GM19455 (cell line): ENCODE measurements around the gene S1PR4.
"Not testable (repeated sequence)": the region's sequence is repeated elsewhere in the genome, so short reads cannot be mapped to it uniquely, and the experiment has no call there.

Experiments
- ATAC-seq: cut with Tn5 transposase; IDR thresholded peaks from one replicate; pipeline ENCODE4 v1.9.1; 2021; ENCODE audit not compliant: unreplicated experiment

S1PR4 gene

DNA sequence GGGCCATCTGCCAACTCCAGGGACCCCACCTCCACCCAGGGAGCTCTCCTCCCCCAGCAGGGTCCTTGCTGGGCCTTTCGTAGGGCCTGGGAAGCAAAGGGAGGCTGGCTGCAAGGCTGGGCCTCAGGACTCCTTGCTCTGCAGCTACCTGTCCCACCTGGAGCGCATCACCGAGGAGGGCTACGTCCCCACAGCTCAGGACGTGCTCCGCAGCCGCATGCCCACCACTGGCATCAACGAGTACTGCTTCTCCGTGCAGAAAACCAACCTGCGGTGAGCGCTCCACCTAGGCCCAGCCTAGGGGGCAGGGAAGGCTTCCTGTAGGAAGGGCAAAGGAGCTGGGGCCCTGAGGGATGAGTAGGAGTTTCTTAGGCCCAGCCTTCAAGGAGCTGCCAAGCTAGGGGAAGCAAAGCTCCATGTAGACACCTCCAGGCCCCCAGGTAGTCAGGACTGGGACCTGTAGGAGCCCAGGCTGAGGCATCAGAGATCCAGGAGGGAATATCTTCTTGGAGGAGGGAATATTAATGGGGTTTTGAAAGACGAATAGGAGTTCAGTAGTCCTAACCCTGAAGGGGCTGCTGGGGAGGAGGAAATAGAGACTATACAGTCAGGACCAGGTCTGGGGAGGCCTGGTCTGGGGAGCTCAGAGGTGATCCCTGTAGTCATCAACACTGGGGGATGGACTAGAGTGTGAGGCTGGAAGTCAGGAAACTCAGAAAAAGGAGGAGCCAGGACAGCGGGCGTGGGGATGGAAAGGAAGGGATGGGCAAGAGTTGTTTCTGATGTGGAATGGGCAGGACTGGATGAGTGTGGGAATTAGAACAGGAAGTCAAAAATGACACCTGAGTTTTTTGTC, 26.8 kb upstream of the S1PR4 start:
- no peak for ATAC-seq

DNA sequence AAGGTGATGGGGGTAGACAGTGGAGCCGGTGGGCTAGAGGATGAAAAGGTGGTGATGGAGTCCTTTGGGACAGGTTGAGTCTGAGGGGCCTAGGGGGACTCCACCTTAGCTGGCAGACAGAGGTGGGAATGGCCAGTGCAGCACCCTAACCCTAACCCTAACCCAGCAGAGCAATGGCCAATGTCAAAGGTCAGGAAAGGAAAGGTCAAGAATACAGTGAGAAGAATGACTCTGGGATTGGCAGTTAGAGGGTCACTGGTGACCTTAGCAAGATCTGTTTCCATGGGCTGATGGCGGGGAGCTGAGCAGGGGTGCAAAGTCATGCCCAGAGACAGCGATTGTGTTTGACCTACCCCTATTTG, 26.2 kb upstream of the S1PR4 start:
- no peak for ATAC-seq

DNA sequence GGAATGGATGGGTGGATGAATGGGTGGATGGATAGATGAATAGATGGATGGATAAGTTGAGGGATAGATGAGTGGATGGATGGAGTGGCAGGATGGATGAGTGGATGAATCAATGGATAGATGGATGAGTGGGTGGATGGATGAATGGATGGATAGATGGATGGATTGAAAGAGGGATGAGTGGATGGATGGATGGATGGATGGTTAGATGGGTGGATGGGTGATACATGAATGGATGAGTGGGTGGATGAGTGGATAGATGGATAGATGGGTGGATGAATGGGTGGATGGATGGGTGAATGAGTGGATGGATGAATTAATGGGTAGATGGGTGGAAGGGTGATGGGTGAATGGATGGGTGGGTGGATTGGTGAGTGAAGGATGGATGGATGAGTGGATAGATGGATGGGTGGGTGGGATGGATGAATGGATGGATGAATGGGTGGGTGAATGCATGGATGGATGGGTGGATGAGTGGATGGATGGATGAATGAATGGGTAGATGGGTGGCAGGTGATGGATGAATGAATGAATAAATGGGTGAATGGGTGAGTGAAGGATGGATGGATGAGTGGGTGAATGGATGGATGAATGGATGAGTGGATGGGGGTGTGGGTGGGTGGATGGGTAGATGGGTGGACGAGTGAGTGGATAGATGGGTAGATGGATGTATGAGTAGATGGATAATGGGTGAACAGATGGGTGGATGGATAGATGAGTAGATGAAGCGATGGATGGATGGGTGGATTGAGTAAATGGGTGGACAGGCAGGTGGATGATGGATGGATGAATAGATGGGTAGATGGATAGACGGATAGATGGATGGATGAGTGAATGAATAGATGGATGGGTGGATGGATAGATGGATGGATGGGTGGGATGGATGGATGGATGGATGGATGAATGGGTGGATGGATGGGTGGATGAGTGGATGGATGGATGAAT, 25.0 kb upstream of the S1PR4 start:
- ATAC-seq: no peak

DNA sequence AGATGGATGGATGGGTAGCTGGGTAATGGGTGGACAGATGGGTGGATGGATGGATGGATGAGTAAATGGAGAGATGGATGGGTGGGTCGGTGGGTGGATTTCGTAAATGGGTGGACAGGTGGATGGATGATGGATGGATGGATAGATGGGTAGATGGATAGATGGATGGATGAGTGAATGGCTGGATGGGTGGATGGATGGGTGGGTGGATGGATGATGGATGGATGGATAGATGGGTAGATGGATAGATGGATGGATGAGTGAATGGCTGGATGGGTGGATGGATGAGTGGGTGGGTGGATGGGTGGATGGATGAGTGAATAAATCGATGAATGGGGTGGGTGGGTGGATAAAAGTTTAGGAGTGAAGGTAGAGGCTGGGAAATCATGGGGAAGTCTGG, 24.1 kb upstream of the S1PR4 start:
- not testable (repeated sequence) for ATAC-seq

DNA sequence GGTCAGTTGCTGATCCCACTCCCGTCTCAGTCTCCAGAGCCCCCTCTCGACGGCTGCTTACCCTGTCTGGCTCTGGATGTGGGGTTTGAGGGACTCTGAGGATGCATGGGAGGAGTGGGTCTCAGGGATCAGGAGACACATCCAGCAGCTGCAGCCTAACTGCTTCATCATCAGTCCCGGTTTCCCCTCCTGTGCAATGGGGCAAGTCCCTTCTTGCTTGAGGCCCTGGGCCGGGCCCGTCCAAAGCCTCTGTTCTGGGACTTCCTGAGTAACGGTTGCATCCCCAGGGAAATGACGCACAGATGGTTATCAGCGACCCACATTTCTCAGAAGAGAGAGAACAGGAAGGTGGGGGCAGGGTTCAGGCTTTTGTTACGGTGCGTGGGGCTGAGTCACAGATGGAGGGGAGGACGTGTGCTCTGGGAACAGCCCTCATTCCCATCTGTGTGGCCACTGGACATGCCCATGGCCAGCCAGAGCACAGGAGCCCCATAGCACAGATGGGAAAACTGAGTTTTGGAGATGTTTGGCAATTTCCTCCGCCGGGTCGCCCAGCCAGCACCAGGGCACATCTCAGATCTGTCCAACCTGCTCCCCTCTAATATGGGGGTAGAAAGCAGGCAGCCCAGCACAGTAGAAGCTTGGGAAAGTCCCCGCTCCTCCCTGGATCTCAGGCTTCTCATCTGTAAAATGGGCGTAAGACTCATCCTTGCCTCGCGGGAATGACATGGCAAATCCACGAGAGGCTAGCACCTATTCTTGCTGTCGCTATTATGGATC, 23.4 kb upstream of the S1PR4 start:
- ATAC-seq: no peak

DNA sequence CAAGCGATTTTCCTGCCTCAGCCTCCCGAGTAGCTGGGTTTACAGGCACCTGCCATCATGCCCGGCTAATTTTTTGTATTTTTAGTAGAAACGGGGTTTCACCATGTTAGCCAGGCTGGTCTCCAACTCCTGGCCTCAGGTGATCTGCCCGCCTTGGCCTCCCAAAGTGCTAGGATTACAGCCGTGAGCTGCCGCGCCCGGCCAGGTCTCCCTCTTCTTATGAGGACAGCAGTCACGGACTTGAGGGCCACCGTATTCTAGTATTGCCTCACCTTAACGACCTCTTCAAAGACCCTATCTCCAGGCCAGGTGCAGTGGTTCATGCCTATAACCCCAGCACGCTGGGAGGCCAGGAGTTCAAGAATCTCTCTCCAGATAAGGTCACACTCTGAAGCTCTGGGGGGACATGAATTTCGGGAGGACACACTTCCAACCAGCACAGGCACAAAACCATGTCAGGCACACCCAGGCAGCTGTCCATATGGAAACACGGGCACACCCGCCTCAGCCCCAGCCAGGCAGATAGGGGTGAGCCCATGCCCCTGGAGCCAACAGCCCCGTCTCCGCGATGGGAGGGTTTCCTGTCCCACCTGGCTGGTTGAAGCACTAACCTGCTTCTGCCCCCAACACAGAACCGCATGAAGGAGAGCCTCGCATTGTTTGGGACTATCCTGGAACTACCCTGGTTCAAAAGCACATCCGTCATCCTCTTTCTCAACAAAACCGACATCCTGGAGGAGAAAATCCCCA, 21.3 kb upstream of the S1PR4 start:
- ATAC-seq: no peak

DNA sequence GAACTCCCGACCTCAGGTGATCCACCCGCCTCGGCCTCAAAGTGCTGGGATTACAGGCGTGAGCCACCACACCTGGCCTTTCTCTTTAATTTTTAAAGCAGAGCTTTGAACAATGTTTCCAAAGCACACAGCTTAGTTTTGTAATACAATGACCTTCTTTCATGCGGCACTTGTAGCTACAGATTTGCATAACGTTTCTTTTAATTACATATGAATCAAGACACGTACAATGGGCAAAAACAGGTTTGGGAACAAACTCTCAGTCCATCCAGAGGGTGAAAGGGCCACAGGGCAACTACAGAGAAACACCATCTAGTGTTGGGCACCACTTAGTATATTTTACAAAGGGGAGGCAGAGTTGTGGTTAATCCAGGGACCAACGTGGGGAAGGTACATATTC, 19.0 kb upstream of the S1PR4 start:
- no peak for ATAC-seq

DNA sequence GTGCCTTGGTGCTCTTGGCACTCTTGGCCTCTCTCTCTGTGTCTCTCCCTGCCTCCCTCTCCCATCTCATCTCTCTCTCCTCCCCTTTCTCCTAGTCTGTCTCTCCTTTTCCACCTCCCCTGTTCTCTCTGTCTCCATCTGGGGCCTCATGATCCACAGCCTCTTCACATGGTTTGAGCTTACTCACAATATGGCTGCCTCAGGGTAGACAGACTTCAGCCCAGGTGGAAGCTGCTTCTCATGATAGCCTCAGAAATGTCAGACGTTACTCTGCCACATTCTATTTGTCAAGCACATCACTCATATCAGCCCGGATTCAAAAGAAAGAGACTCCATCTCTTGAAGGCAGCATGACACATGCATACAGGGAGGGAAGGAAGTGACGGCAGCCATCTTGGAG, 18.4 kb upstream of the S1PR4 start:
- ATAC-seq: no peak

DNA sequence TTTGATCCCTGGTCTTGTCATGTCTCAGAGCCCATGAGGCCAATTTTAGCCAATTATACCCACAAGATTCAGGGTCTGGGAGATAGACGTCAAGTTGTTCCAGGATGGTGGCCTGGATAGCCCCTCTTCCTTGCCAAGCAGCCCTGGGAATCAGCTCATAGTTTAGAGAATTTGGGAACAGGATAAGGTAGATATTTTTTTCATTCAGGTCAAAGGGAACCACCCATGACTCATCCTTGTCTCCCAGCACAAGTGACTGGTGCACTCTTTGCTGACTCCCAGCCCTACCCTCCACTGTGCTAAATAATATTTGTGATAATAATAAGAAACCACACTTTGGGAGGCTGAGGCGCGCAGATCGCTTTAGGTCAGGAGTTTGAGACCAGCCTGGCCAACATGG, 17.1 kb upstream of the S1PR4 start:
- ATAC-seq: no peak

DNA sequence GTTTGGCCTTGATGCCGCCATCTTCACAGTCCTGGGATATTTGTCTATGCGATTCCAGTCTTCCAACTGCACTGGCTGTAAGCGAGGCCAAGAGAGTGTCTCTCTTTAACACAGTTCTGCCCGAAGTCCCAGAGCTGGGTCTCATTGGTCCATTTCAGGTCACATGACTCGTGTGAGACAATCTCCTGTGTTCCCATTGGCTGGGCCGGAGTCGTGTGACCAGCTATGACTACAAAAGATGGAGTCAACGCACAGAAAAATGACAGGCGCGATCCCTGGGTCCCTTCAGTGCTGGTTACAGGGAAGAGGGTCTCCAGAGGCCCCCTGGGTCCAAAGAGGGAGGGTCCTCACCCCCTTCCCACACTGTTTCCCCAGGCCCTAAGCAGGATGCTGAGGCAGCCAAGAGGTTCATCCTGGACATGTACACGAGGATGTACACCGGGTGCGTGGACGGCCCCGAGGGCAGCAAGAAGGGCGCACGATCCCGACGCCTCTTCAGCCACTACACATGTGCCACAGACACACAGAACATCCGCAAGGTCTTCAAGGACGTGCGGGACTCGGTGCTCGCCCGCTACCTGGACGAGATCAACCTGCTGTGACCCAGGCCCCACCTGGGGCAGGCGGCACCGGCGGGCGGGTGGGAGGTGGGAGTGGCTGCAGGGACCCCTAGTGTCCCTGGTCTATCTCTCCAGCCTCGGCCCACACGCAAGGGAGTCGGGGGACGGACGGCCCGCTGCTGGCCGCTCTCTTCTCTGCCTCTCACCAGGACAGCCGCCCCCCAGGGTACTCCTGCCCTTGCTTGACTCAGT, 15.9 kb upstream of the S1PR4 start:
- no peak for ATAC-seq

DNA sequence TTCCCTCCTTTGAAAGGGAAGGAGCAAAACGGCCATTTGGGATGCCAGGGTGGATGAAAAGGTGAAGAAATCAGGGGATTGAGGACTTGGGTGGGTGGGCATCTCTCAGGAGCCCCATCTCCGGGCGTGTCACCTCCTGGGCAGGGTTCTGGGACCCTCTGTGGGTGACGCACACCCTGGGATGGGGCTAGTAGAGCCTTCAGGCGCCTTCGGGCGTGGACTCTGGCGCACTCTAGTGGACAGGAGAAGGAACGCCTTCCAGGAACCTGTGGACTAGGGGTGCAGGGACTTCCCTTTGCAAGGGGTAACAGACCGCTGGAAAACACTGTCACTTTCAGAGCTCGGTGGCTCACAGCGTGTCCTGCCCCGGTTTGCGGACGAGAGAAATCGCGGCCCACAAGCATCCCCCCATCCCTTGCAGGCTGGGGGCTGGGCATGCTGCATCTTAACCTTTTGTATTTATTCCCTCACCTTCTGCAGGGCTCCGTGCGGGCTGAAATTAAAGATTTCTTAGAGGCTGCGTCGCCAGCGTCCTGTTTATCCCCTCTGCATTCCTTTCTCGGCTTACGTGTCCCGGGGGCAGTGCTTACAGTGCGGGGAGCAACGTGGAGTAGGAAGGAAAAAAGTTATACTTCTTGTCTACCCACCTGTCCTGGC, 15.2 kb upstream of the S1PR4 start:
- no peak for ATAC-seq

DNA sequence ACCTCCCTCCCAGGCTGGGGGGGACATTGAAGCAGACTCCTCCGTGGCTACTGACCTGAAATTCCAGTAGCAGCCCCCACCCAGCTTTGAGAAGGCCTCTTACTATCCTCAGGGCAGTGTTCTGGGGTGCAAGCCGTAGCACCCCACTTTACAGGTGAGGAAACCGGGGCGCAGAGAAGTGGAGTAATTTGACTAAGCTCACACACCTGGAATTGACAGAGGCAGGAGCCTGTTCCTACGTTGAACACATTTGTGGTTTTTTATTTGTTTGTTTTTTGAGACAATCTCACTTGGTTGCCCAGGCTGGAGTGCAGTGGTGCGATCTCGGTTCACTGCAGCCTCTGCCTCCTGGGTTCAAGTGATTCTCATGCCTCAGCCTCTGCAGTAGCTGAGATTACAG, 14.6 kb upstream of the S1PR4 start:
- ATAC-seq: no peak

DNA sequence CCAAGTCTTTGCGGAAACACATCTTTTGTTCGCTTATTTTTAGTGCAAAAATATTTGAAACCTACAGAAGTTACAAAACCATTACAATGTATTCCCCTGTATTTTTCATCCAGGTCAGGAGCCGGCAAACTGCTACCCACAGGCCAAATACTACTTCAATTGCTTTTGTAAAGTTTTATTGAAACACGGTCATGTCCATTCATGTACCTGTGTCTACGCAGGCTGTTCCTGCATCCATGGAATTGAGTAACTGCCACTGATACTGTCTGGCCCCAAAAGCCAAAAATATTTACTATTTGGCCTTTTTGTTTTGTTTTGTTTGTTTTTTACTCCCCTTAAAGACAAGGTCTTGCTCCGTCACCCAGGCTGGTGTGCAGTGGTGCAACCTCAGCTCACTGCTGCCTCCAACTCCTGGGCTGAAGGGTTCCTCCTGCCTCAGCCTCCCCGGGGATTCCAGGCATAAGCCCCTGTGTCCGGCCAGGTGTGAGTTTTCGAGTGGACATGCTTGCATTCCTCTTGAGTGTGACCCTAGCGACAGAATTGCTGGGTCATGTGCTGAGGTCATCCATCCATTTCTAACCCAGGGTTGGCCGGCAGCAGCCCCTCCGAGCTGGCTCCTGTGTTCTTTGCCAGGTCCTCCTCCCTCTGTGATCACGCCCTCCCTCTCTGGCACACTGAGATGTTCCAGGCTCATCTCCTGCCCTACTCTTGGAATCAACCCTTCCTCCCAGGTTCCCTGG, 10.9 kb upstream of the S1PR4 start:
- ATAC-seq: no peak

DNA sequence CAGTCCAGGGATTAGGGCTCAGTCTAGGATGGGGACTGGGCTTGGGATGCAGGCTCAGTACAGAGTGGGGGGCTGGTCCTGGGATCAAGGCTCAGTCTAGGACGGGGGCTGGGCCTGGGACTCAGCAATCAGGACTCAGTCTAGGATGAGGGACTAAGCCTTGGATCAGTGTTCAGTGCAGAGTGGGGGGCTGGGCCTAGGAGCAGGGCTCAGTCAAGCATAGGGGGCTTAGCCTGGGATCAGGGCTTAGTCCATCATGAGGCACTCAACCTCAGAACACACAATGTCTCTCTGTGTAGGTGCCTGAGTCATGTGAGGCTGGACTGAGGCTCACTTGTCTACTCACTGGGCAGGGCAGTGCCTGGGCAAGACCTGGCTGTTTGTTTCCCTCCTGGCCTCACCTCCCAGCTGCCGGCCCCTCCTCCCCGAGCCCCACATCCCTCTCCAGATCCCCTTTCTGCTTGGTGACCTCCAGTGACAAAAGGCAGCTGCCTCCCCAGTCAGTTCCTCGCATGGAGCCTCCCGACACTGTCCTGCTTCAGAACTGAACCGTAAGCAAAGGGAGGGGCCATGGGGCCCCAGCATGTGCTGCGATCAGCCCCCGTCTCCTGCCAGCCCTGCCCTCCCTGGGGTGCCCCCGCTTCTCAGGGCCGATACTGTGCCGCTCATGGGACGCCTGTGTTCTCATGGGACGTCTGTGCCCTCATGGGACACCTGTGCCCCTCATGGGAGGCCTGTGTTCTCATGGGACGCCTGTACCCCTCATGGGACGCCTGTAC, 6.5 kb upstream of the S1PR4 start:
- no peak for ATAC-seq

DNA sequence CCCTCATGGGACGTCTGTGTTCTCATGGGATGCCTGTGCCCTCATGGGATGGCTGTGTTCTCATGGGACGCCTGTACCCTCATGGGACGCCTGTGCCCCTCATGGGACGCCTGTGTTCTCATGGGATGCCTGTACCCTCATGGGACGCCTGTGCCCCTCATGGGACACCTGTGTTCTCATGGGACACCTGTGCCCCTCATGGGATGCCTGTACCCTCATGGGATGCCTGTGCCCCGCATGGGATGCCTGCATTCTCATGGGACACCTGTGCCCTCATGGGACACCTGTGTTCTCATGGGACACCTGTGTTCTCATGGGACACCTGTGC, 5.9 kb upstream of the S1PR4 start:
- ATAC-seq: not testable (repeated sequence)

DNA sequence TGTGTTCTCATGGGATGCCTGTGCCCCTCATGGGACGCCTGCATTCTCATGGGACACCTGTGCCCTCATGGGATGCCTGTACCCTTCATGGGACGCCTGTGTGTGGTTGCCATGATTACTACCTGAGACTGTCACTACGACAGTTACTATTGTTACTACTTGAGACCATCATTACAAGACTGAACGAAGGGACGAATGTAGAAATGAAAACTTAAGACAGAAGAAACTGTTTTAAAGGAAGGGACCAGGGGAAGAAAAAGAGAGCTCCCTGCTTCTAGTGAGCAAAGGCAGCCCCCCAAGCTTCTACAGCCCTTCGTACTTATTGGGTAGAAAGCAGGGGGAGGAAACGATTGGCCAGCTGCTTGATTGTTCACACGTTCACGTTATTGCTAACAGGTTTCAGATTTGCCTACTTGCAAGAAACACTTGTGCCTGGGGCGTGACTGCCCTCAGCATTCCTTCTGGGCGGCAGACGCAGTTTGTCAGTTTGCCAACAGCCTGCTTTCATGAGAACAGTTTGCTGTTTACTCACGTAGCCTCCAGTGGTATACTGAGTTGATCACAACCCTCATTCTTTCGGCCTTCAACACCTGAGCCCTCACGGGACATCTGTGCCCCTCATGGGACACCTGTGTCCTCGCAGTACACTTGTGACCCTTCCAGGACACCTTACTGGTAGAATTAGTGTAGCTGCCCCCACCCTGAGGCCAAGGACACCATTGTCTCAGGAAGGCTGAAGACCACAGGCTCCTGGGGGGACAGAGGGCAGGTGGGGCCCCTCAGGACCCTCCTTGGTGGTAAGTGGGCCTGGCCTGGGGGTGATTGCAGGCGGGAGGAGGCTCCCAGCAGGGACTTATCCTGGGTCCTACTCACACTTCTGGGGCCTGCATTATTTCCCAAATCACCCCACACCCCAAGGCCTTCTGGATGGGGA, 2.5 kb upstream of the S1PR4 start:
- no peak for ATAC-seq
